Muscle layer of duodenum (tissue), 2 donors: ENCODE results near the gene AGXT.

ENCODE experiments used
- H3K27ac ChIP-seq: one replicate; pipeline ENCODE4 v1.7.0; 2013; ENCODE audit warnings: mild to moderate bottlenecking, low read length
- H3K27me3 ChIP-seq: one replicate; pipeline ENCODE4 v1.7.0; 2013; ENCODE audit warnings: low read depth, mild to moderate bottlenecking, control low read depth, low read length
- H3K36me3 ChIP-seq, 2 donors: one replicate each; pipeline ENCODE4 v1.7.0; 2013; ENCODE audit warnings: low read length in 2 of 2, control low read depth in 1 of 2, mild to moderate bottlenecking in 1 of 2; ENCODE audit not compliant: insufficient read depth in 2 of 2, control insufficient read depth in 1 of 2
- H3K4me1 ChIP-seq, 2 donors: one replicate each; pipeline ENCODE4 v1.7.0; 2013; ENCODE audit warnings: low read length in 2 of 2, mild to moderate bottlenecking in 2 of 2, control low read depth in 1 of 2, moderate library complexity in 1 of 2; ENCODE audit not compliant: insufficient read depth in 2 of 2, control insufficient read depth in 1 of 2
- H3K4me3 ChIP-seq, 2 donors: one replicate each; pipeline ENCODE4 v1.7.0; 2013; ENCODE audit warnings: low read length in 2 of 2, low read depth in 1 of 2, mild to moderate bottlenecking in 1 of 2
- H3K9me3 ChIP-seq, 2 donors: one replicate each; pipeline ENCODE4 v1.7.0; 2013; ENCODE audit warnings: low read length in 2 of 2, control low read depth in 1 of 2, mild to moderate bottlenecking in 1 of 2; ENCODE audit not compliant: control insufficient read depth in 1 of 2
- donor health status: healthy.

The AGXT gene

GRCh38 chr2:240891492-240892340, 23.1 kb downstream of the AGXT start:
- Histone ChIP-seq H3K27me3 (no peaks in the 10 kb centered on the region), H3K9me3 (no peaks in the 10 kb centered on the region), H3K4me3 (no peak overlapping the region), H3K27ac (no peak overlapping the region), H3K4me1 (no peaks in the 10 kb centered on the region), H3K36me3 (no peaks in the 10 kb centered on the region)

- H3K4me1 ChIP-seq: no peaks in the 10 kb centered on the region
- no peak overlapping the region for H3K4me3 ChIP-seq
- no peaks in the 10 kb centered on the region for H3K36me3 ChIP-seq
- H3K27ac ChIP-seq: no peak overlapping the region
- no peaks in the 10 kb centered on the region for H3K27me3 ChIP-seq
- no peaks in the 10 kb centered on the region for H3K9me3 ChIP-seq
Measured at GRCh38 chr2:240892356-240892755, 23.7 kb downstream of the AGXT start.

GRCh38 chr2:240892925-240893324, 24.3 kb downstream of the AGXT start:
- Histone ChIP-seq H3K4me3 (no peak overlapping the region), H3K27me3 (no peaks in the 10 kb centered on the region), H3K27ac (no peak overlapping the region), H3K9me3 (no peaks in the 10 kb centered on the region), H3K4me1 (no peaks in the 10 kb centered on the region), H3K36me3 (no peaks in the 10 kb centered on the region)

- Histone ChIP-seq H3K27ac (no peak overlapping the region), H3K4me3 (no peak overlapping the region), H3K9me3 (no peaks in the 10 kb centered on the region), H3K36me3 (no peaks in the 10 kb centered on the region), H3K4me1 (no peaks in the 10 kb centered on the region), H3K27me3 (no peaks in the 10 kb centered on the region)
Measured at GRCh38 chr2:240893363-240893844, 24.8 kb downstream of the AGXT start.

- H3K4me3 ChIP-seq: no peak overlapping the region
- H3K27me3 ChIP-seq: no peaks in the 10 kb centered on the region
- no peaks in the 10 kb centered on the region for H3K36me3 ChIP-seq
- H3K9me3 ChIP-seq: no peaks in the 10 kb centered on the region
- H3K4me1 ChIP-seq: no peaks in the 10 kb centered on the region
- H3K27ac ChIP-seq: no peak overlapping the region
Measured at GRCh38 chr2:240894006-240894405, 25.4 kb downstream of the AGXT start.

- H3K36me3 ChIP-seq: no peaks in the 10 kb centered on the region
- no peaks in the 10 kb centered on the region for H3K9me3 ChIP-seq
- H3K4me3 ChIP-seq: no peak overlapping the region
- H3K27ac ChIP-seq: no peak overlapping the region
- no peaks in the 10 kb centered on the region for H3K4me1 ChIP-seq
- H3K27me3 ChIP-seq: no peaks in the 10 kb centered on the region
Measured at GRCh38 chr2:240894836-240895558, 26.4 kb downstream of the AGXT start.

- H3K27me3 ChIP-seq: no peaks in the 10 kb centered on the region
- H3K9me3 ChIP-seq: no peaks in the 10 kb centered on the region
- H3K27ac ChIP-seq: no peak within 1 kb of the TSS
- H3K4me1 ChIP-seq: no peaks in the 10 kb centered on the region
- no peak within 1 kb of the TSS for H3K4me3 ChIP-seq
- no peaks in the 10 kb centered on the region for H3K36me3 ChIP-seq
Measured at GRCh38 chr2:240895656-240896388, 27.2 kb downstream of the AGXT start, which contains the start of gene MAB21L4. Gene MAB21L4 (minus strand): TSS chr2:240896156. CDS start chr2:240895997, 159 bp downstream.

GRCh38 chr2:240896394-240896793, 27.8 kb downstream of the AGXT start:
- Histone ChIP-seq H3K9me3 (no peaks in the 10 kb centered on the region), H3K4me1 (no peaks in the 10 kb centered on the region), H3K4me3 (no peak overlapping the region), H3K27ac (no peak overlapping the region), H3K27me3 (no peaks in the 10 kb centered on the region), H3K36me3 (no peaks in the 10 kb centered on the region)

- no peaks in the 10 kb centered on the region for H3K27me3 ChIP-seq
- H3K4me3 ChIP-seq: no peak overlapping the region
- H3K4me1 ChIP-seq: no peaks in the 10 kb centered on the region
- H3K36me3 ChIP-seq: no peaks in the 10 kb centered on the region
- H3K27ac ChIP-seq: no peak overlapping the region
- no peaks in the 10 kb centered on the region for H3K9me3 ChIP-seq
Measured at GRCh38 chr2:240896871-240897692, 28.5 kb downstream of the AGXT start.

- H3K36me3 ChIP-seq: no peaks in the 10 kb centered on the region
- no peaks in the 10 kb centered on the region for H3K9me3 ChIP-seq
- no peaks in the 10 kb centered on the region for H3K27me3 ChIP-seq
- H3K4me3 ChIP-seq: no peak overlapping the region
- H3K27ac ChIP-seq: no peak overlapping the region
- no peaks in the 10 kb centered on the region for H3K4me1 ChIP-seq
Measured at GRCh38 chr2:240898108-240898730, 29.6 kb downstream of the AGXT start.
